ENCODE data around the gene CHST11.

CHST11 gene

GRCh38 chr12:104809251-104809650, 352.5 kb downstream of the CHST11 start:
- Histone ChIP-seq H3K4me3 (no peak overlapping the region), H3K36me3 (ENCODE audit: insufficient read depth, low read length) (no peaks in the 10 kb centered on the region), H3K9me3 (ENCODE audit: low read depth, low read length) (no peaks in the 10 kb centered on the region), H3K9ac (ENCODE audit: insufficient read length) (no peak overlapping the region), H3K27ac (no peak overlapping the region)
- TF ChIP-seq FOXP2 (optimal IDR thresholded peaks at IDR 0.05; ENCODE audit: control extremely low read depth, extremely low read length, insufficient read depth) (no peak), EZH2 (IDR thresholded peaks at IDR 0.05) (no peak), POLR2AphosphoS5 (IDR thresholded peaks at IDR 0.05; ENCODE audit: borderline replicate concordance, low read depth, low read length) (no peak)
- DNase-seq (ENCODE audit: low read depth, low spot score) = no peak

- no peaks in the 10 kb centered on the region for H3K36me3 ChIP-seq (ENCODE audit: insufficient read depth, low read length)
- TF ChIP-seq FOXP2 (optimal IDR thresholded peaks at IDR 0.05; ENCODE audit: control extremely low read depth, extremely low read length, insufficient read depth) = no peak
- DNase-seq (ENCODE audit: low read depth, low spot score) = no peak
- no peak overlapping the region for H3K4me3 ChIP-seq
- H3K27ac ChIP-seq = no peak overlapping the region
- H3K9ac ChIP-seq (ENCODE audit: insufficient read length) = no peak overlapping the region
- no peaks in the 10 kb centered on the region for H3K9me3 ChIP-seq (ENCODE audit: low read depth, low read length)
Measured at GRCh38 chr12:104809706-104810385, 353.1 kb downstream of the CHST11 start.
